Endothelial cell (in vitro differentiated cells): ENCODE data around the gene ERBB3. TPM values are rescaled to one million over a fixed set of nuclear protein-coding genes. Genes with fewer than 3 reads are reported as not detected.

Experiments
- DNase-seq: peaks from one replicate; pipeline ENCODE4 v3.0.0; 2021; ENCODE audit warnings: low spot score
- H3K27ac Mint-ChIP-seq: one replicate; pipeline ENCODE4 v1.8.0; 2021; ENCODE audit warnings: mixed read lengths, inconsistent platforms; ENCODE audit not compliant: unreplicated experiment
- H3K27me3 Mint-ChIP-seq: one replicate; pipeline ENCODE4 v1.8.0; 2021; ENCODE audit warnings: mild to moderate bottlenecking, moderate library complexity, mixed read lengths, inconsistent platforms; ENCODE audit not compliant: unreplicated experiment
- H3K36me3 Mint-ChIP-seq: one replicate; pipeline ENCODE4 v1.8.0; 2021; ENCODE audit warnings: mild to moderate bottlenecking, low read depth, mixed read lengths, inconsistent platforms; ENCODE audit not compliant: unreplicated experiment
- H3K4me1 Mint-ChIP-seq: one replicate; pipeline ENCODE4 v1.8.0; 2021; ENCODE audit warnings: mild to moderate bottlenecking, mixed read lengths, inconsistent platforms; ENCODE audit not compliant: unreplicated experiment
- H3K4me3 Mint-ChIP-seq: one replicate; pipeline ENCODE4 v1.8.0; 2021; ENCODE audit warnings: mild to moderate bottlenecking, mixed read lengths, inconsistent platforms; ENCODE audit not compliant: unreplicated experiment
- H3K9me3 Mint-ChIP-seq: one replicate; pipeline ENCODE4 v1.8.0; 2021; ENCODE audit warnings: mixed read lengths, inconsistent platforms; ENCODE audit not compliant: unreplicated experiment
- total RNA-seq: library from RNA; stranded (reverse); fragmentation: NEBNext Ultra II Directional; extraction: Animal tissue kit (Norgen Biotek cat#: 25700); gene quantifications from one replicate; pipeline ENCODE4 v1.2.1, GENCODE V29; 2021; ENCODE audit not compliant: unreplicated experiment
- TF ChIP-seq, protein P1 (sequence below): fragments of 200-600 bp; sonication (generic); IDR thresholded peaks from one replicate; pipeline ENCODE4 v1.5.0; 2021; ENCODE audit warnings: antibody characterized with exemption; ENCODE audit not compliant: unreplicated experiment

Gene ERBB3
- total RNA-seq, 1 donor from 2014 or later: 4.2 TPM

DNA sequence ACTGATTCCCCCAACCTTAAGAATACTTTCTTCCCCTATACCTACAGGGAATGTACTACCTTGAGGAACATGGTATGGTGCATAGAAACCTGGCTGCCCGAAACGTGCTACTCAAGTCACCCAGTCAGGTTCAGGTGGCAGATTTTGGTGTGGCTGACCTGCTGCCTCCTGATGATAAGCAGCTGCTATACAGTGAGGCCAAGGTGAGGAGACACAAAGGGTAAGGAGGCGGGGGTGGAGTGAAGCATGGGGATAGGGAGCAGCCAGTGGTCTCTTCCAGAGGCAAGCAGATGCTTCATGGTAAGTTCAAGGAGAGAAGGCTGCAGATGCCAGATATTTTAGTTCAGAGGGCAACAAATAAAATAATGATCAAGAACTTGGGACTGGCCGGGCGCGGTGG, 17.8 kb downstream of the ERBB3 start:
- H3K27ac Mint-ChIP-seq: no peak overlapping the region
- TF ChIP-seq, protein P1, sequence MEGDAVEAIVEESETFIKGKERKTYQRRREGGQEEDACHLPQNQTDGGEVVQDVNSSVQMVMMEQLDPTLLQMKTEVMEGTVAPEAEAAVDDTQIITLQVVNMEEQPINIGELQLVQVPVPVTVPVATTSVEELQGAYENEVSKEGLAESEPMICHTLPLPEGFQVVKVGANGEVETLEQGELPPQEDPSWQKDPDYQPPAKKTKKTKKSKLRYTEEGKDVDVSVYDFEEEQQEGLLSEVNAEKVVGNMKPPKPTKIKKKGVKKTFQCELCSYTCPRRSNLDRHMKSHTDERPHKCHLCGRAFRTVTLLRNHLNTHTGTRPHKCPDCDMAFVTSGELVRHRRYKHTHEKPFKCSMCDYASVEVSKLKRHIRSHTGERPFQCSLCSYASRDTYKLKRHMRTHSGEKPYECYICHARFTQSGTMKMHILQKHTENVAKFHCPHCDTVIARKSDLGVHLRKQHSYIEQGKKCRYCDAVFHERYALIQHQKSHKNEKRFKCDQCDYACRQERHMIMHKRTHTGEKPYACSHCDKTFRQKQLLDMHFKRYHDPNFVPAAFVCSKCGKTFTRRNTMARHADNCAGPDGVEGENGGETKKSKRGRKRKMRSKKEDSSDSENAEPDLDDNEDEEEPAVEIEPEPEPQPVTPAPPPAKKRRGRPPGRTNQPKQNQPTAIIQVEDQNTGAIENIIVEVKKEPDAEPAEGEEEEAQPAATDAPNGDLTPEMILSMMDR: no peak
- H3K4me3 Mint-ChIP-seq: no peak overlapping the region
- no peak for DNase-seq
- peaks cover 3% of the 10 kb centered on the region for H3K36me3 Mint-ChIP-seq
- peaks cover 14% of the 10 kb centered on the region for H3K4me1 Mint-ChIP-seq
- H3K27me3 Mint-ChIP-seq: peaks cover 7% of the 10 kb centered on the region
- no peaks in the 10 kb centered on the region for H3K9me3 Mint-ChIP-seq

DNA sequence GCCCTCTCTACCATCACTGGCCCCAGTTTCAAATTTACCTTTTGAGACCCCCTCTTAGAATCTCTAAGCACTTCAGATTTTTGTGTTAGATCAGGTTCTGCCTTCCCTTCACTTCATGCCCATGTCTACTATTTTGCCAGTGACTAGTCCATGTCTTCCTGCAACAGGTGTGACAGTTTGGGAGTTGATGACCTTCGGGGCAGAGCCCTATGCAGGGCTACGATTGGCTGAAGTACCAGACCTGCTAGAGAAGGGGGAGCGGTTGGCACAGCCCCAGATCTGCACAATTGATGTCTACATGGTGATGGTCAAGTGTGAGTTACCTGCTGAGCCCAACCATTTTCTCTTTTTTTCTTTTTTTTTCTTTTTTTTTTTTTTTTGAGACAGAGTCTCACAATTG, 18.6 kb downstream of the ERBB3 start:
- peaks cover 3% of the 10 kb centered on the region for H3K36me3 Mint-ChIP-seq
- TF ChIP-seq, protein P1: no peak
- no peak overlapping the region for H3K4me3 Mint-ChIP-seq
- peaks cover 7% of the 10 kb centered on the region for H3K27me3 Mint-ChIP-seq
- no peak for DNase-seq
- no peak overlapping the region for H3K27ac Mint-ChIP-seq
- peaks cover 22% of the 10 kb centered on the region for H3K4me1 Mint-ChIP-seq
- no peaks in the 10 kb centered on the region for H3K9me3 Mint-ChIP-seq

DNA sequence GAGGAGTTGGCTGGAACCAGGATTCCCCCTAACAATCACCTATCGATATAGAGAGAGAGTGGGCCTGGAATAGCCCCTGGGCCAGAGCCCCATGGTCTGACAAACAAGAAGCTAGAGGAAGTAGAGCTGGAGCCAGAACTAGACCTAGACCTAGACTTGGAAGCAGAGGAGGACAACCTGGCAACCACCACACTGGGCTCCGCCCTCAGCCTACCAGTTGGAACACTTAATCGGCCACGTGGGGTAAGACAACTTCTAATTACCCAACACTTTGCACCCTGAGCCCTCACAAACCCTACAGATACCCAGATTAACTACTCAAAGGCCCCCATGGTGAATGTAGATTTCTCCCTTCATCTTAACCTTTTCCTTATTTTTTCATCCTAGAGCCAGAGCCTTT, 19.8 kb downstream of the ERBB3 start:
- TF ChIP-seq, protein P1: no peak
- Mint-ChIP-seq H3K4me1 (peaks cover 30% of the 10 kb centered on the region), H3K9me3 (no peaks in the 10 kb centered on the region), H3K27me3 (peaks cover 6% of the 10 kb centered on the region), H3K36me3 (peaks cover 3% of the 10 kb centered on the region), H3K4me3 (peak overlapping the region; percentile 26), H3K27ac (no peak overlapping the region)
- no peak for DNase-seq

DNA sequence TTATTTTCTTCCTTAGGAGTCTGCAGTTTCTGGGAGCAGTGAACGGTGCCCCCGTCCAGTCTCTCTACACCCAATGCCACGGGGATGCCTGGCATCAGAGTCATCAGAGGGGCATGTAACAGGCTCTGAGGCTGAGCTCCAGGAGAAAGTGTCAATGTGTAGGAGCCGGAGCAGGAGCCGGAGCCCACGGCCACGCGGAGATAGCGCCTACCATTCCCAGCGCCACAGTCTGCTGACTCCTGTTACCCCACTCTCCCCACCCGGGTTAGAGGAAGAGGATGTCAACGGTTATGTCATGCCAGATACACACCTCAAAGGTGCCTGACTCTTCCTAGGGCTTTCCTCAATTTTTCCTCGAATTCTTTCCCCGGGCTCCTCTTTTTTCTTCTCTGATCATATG, 21.1 kb downstream of the ERBB3 start:
- DNase-seq: no peak
- Mint-ChIP-seq H3K27ac (no peak overlapping the region), H3K4me1 (peaks cover 33% of the 10 kb centered on the region), H3K9me3 (no peaks in the 10 kb centered on the region), H3K27me3 (peaks cover 5% of the 10 kb centered on the region), H3K36me3 (peaks cover 8% of the 10 kb centered on the region), H3K4me3 (peak overlapping the region; percentile 65)
- TF ChIP-seq, protein P1: no peak

DNA sequence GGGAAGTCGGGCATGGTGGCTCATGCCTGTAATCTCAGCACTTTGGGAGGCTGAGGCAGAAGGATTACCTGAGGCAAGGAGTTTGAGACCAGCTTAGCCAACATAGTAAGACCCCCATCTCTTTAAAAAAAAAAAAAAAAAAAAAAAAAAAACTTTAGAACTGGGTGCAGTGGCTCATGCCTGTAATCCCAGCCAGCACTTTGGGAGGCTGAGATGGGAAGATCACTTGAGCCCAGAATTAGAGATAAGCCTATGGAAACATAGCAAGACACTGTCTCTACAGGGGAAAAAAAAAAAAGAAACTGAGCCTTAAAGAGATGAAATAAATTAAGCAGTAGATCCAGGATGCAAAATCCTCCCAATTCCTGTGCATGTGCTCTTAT, 22.7 kb downstream of the ERBB3 start:
- peaks cover 11% of the 10 kb centered on the region for H3K36me3 Mint-ChIP-seq
- H3K27ac Mint-ChIP-seq: peak overlapping the region; percentile 78
- TF ChIP-seq, protein P1: no peak

More for the DNA sequence above, 22.7 kb downstream of the ERBB3 start:
- H3K4me3 Mint-ChIP-seq: no peak overlapping the region
- peaks cover 27% of the 10 kb centered on the region for H3K4me1 Mint-ChIP-seq
- no peak for DNase-seq
- no peaks in the 10 kb centered on the region for H3K9me3 Mint-ChIP-seq
- peaks cover 3% of the 10 kb centered on the region for H3K27me3 Mint-ChIP-seq
